Kidney (tissue), 14 donors: ENCODE data around the gene CHN2. TPM values are rescaled to one million over a fixed set of nuclear protein-coding genes. Genes with fewer than 3 reads are reported as not detected.

Experiments
- DNase-seq, 5 donors: peaks; one replicate each; pipeline ENCODE4 v3.0.0-alpha.2; 2013 to 2020
- FAIRE-seq: peaks from 2 replicates; lab custom pipeline; 2012; peaks lifted over from hg19 to GRCh38; lab: Jason Lieb, UNC
- H3K27ac ChIP-seq, 2 donors: one replicate each; pipeline ENCODE4 v1.7.0; 2013; ENCODE audit warnings: low read depth in 2 of 2, low read length in 2 of 2, inconsistent platforms in 1 of 2
- H3K27me3 ChIP-seq: one replicate; pipeline ENCODE4 v1.7.1; 2013; ENCODE audit warnings: low read length, inconsistent platforms; ENCODE audit not compliant: control insufficient read depth, insufficient read depth
- H3K36me3 ChIP-seq, 3 donors: one replicate each; pipeline versions ENCODE4 v1.7.0 to v1.7.1; 2013; ENCODE audit warnings: low read length in 3 of 3, control low read depth in 1 of 3, inconsistent platforms in 1 of 3; ENCODE audit not compliant: insufficient read depth in 3 of 3, control insufficient read depth in 2 of 3
- H3K4me1 ChIP-seq, 3 donors: one replicate each; pipeline versions ENCODE4 v1.7.0 to v1.7.1; 2013; ENCODE audit warnings: low read length in 3 of 3, inconsistent platforms in 1 of 3, low read depth in 1 of 3; ENCODE audit not compliant: control insufficient read depth in 2 of 3, insufficient read depth in 2 of 3
- H3K4me3 ChIP-seq, 3 donors: one replicate each; pipeline versions ENCODE4 v1.7.0 to v1.8.1; 2013; ENCODE audit warnings: low read length in 3 of 3, control low read depth in 1 of 3, inconsistent platforms in 1 of 3
- H3K9ac ChIP-seq, 3 donors: one replicate each; pipeline versions ENCODE4 v1.7.0 to v1.7.1; 2013; ENCODE audit warnings: low read length in 3 of 3, control low read depth in 1 of 3, inconsistent platforms in 1 of 3
- H3K9me3 ChIP-seq, 3 donors: one replicate each; pipeline versions ENCODE4 v1.7.0 to v1.7.1; 2013; ENCODE audit warnings: low read length in 3 of 3, control low read depth in 1 of 3, inconsistent platforms in 1 of 3; ENCODE audit not compliant: control insufficient read depth in 2 of 3, insufficient read depth in 1 of 3
- CTCF ChIP-seq: IDR thresholded peaks from 3 replicates; pipeline ENCODE4 v1.5.1; 2012; ENCODE audit warnings: mild to moderate bottlenecking, moderate library complexity, borderline replicate concordance; ENCODE audit not compliant: insufficient read depth; ENCODE audit errors: extremely low read depth
- intact Hi-C: fragments of 100-400 bp; cut with DNase I; formaldehyde crosslinking; loops from one replicate; pipeline ENCODE4 v1.11.1; 2022
- polyA plus RNA-seq: library from polyadenylated mRNA; stranded (reverse); fragments of 350-450 nt; fragmentation: Illumina TruSeq; extraction: RNeasy Lipid Tissue Mini Kit (QIAGEN cat#74804); gene quantifications from one replicate; pipeline ENCODE4 v1.2.3, GENCODE V29; 2014; ENCODE audit warnings: low read depth, low replicate concordance; ENCODE audit not compliant: insufficient read depth
- total RNA-seq: library from RNA; stranded (reverse); fragmentation: NEBNext Ultra II Directional; extraction: Animal tissue kit (Norgen Biotek cat#: 25700); gene quantifications from one replicate; pipeline ENCODE4 v1.2.1, GENCODE V29; 2021
- donor health status: control.
- donor health status: control.
- donor health status: control.
- donor health status: control.
- donor health status: control.
- donor health status: DM: yes; HTN: yes; CAD: no.
- donor health status: Normal renal cell carcinoma (clear cell type).

The CHN2 gene
- total and polyA plus RNA-seq, 2 donors from 2014 or later: 7.4 to 22.5 TPM

- no peak for FAIRE-seq
- intact Hi-C loops: no loop called here
- no peak overlapping the region for H3K27ac ChIP-seq
Measured at GRCh38 chr7:29255906-29256692, 61.5 kb downstream of the CHN2 start.

GRCh38 chr7:29256693-29257002 is 62.1 kb downstream of the CHN2 start:
- Histone ChIP-seq H3K9ac (no peak overlapping the region), H3K4me3 (no peak overlapping the region), H3K4me1 (peaks cover 0 to 8% (median 2%) of the 10 kb centered on the region in 3 donors), H3K27ac (no peak overlapping the region), H3K9me3 (no peaks in the 10 kb centered on the region), H3K27me3 (no peaks in the 10 kb centered on the region), H3K36me3 (no peaks in the 10 kb centered on the region)
- FAIRE-seq (no peak), DNase-seq (no peak)
- intact Hi-C loops: no loop called here
- TF ChIP-seq CTCF: no peak

More at GRCh38 chr7:29255906-29256692, 61.5 kb downstream of the CHN2 start:
- H3K27me3 ChIP-seq: no peaks in the 10 kb centered on the region
- H3K9ac ChIP-seq: no peak overlapping the region
- peaks cover 0 to 8% (median 2%) of the 10 kb centered on the region in 3 donors for H3K4me1 ChIP-seq
- no peaks in the 10 kb centered on the region for H3K36me3 ChIP-seq
- DNase-seq: peak in 2 of 5 donors; percentile 37 to 50
- H3K9me3 ChIP-seq: no peaks in the 10 kb centered on the region
- TF ChIP-seq CTCF: no peak
- no peak overlapping the region for H3K4me3 ChIP-seq

GRCh38 chr7:29258951-29259350 is 64.4 kb downstream of the CHN2 start:
- intact Hi-C loops: no loop called here
- no peak overlapping the region for H3K4me3 ChIP-seq
- no peak for TF ChIP-seq CTCF
- H3K36me3 ChIP-seq: no peaks in the 10 kb centered on the region
- H3K27ac ChIP-seq: no peak overlapping the region
- DNase-seq (no peak), FAIRE-seq (no peak)
- H3K9ac ChIP-seq: no peak overlapping the region
- no peaks in the 10 kb centered on the region for H3K9me3 ChIP-seq
- H3K27me3 ChIP-seq: no peaks in the 10 kb centered on the region
- H3K4me1 ChIP-seq: peaks cover 0 to 8% (median 2%) of the 10 kb centered on the region in 3 donors
